GM04504 (cell line): ENCODE measurements around the gene SNX27.
A peak's percentile ranks its signal among the peaks of the same experiment; 100 is the strongest.
"Not testable (repeated sequence)": the region's sequence is repeated elsewhere in the genome, so short reads cannot be mapped to it uniquely, and the experiment has no call there.

ENCODE experiments used
- DNase-seq: peaks from one replicate; pipeline ENCODE4 v3.0.0-alpha.2; 2012; ENCODE audit warnings: low read depth

SNX27 gene

GRCh38 chr1:151639466-151639865 lies 27.6 kb downstream of the SNX27 start:
- peak; percentile 50 for DNase-seq

- DNase-seq, result no peak
Observed at GRCh38 chr1:151641229-151641628, 29.4 kb downstream of the SNX27 start.

GRCh38 chr1:151643085-151643484 lies 31.2 kb downstream of the SNX27 start:
- DNase-seq, result not testable (repeated sequence)

- DNase-seq, result no peak
Observed at GRCh38 chr1:151644001-151644400, 32.2 kb downstream of the SNX27 start.

DNA sequence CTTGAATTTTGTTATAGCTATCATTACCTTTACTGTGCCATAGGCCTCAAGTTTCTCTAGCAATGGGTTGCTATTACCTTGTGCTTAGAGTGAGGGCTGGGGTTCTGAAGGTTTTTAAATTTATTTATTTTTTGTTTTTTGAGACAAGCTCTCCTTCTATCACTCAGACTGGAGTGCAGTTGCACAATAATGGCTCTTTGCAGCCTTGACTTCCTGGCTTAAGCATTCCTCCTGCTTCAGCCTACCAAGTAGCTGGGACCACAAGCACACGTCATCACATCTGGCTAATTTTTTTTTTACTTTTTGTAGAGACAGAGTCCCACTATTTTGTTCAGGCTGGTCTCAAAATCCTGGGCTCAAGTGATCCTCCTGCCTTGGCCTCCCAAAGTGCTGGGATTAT lies 41.5 kb downstream of the SNX27 start:
- DNase-seq, result peak; percentile 24

DNA sequence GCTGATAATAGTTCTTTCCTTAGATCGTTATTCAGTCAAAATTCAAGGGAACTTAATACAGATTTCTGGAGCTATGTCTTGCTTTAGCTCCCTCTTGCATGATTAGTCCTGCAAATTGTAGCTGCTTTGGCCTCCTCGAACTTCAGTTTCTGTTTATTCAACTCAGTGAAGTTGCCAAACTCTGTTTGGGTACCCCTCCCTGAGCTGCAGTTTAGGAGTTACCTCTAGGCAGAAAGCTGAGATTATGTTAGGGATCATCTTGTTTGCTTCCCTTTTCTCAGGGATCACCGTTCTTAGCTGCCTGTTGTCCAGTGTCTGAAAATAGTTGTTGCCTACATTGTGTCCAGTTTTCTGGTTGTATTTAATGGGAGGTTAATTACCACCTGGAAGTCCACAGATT lies 43.5 kb downstream of the SNX27 start:
- DNase-seq, result no peak

- no peak for DNase-seq
Observed at GRCh38 chr1:151661751-151662150, 49.9 kb downstream of the SNX27 start.

GRCh38 chr1:151668090-151668489 lies 56.2 kb downstream of the SNX27 start:
- DNase-seq, result no peak

- DNase-seq, result not testable (repeated sequence)
Observed at GRCh38 chr1:151670036-151670675, 58.3 kb downstream of the SNX27 start.

GRCh38 chr1:151673407-151673806 lies 61.6 kb downstream of the SNX27 start:
- no peak for DNase-seq

DNA sequence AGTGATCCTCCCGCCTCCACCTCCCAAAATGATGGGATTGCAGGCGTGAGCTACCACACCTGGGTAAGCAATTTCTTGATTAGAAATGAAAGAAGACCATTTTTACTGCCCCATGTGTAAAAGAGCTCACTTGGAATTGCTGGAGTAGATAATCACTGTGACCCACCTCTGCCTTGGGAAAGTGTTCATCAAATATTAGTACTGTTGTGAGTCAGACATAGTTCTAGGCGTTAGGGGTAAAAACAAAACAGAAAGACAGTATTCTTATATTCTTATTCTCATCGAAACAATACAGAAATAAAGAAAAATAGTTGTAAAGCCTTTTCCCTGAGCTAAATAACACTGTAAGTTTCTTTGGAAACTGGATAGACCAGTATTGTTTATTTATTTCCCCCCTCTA lies 68.5 kb downstream of the SNX27 start:
- no peak for DNase-seq

- DNase-seq, result peak; percentile 21
Observed at GRCh38 chr1:151680826-151681225, 69.0 kb downstream of the SNX27 start.

- DNase-seq, result no peak
Observed at GRCh38 chr1:151681923-151682322, 70.1 kb downstream of the SNX27 start.

DNA sequence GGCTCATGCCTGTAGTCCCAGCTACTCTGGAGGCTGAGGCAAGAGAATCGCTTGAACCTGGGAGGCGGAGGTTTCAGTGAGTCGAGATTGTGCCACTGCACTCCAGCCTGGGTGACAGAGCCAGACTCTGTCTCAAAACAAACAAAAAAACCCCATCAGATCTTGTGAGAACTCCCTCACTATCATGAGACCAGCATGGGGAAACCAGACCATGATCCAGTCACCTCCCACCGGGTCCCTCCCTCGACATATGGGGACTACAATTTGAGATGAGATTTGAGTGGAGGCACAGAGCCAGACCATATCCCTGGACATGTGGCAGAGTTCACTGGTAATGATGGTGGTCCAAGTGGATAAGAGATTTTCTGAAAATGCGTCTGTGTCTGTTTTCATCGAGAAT lies 71.1 kb downstream of the SNX27 start:
- DNase-seq, result not testable (repeated sequence)

GRCh38 chr1:151684128-151684527 lies 72.3 kb downstream of the SNX27 start:
- no peak for DNase-seq

DNA sequence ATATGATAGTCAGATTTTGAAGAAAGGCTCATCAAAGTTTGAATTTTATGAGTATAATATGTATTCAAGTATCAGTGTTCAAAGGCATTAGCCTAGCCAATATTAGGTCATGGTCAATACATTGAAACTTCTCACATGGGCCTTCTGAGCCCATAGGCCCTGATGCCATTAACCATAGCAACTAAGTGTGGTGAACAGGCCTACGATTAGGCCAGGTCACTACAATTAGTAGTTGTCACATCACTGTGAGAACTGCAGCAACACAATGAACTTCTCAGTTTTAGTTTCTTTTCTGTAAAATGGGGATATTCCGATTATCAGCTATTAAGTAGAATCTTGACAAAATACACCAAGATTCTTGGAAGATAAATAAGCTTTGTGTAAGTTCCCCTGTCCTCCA lies 74.7 kb downstream of the SNX27 start:
- no peak for DNase-seq

- DNase-seq, result no peak
Observed at GRCh38 chr1:151689494-151689893, 77.6 kb downstream of the SNX27 start.

DNA sequence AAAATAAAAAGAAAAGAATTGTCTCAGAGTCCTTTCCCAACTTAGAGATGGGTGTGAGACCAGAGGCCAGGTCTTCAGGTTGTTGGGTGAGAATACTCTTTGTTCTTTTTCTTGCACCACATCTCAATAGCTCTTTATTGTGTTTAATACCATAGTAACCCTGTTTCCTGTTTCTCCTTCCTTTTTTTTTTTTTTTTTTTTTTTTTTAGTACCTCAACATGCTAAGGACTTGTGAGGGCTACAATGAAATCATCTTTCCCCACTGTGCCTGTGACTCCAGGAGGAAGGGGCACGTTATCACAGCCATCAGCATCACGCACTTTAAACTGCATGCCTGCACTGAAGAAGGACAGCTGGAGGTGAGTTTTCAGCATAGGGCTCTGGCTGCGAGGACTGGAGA lies 80.4 kb downstream of the SNX27 start:
- DNase-seq, result no peak

GRCh38 chr1:151693057-151693651 lies 81.3 kb downstream of the SNX27 start:
- DNase-seq, result no peak

DNA sequence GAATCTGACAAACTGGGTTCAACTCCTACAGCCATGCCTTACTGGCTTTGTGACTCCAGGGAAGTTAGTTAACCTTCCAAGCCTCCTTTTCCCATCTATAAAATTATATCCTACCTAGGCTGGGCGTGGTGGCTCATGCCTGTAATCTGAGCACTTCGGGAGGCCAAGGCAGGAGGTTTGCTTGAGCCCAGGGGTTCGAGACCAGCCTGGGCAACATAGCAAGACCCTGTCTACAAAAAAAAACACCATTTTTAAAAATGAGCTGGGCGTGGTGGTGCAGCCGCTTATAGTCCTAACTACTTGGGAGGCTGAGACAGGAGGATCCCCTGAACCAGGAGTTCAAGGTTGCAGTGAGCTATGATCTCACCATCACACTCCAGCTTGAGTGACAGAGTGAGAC lies 89.7 kb downstream of the SNX27 start:
- DNase-seq, result no peak

DNA sequence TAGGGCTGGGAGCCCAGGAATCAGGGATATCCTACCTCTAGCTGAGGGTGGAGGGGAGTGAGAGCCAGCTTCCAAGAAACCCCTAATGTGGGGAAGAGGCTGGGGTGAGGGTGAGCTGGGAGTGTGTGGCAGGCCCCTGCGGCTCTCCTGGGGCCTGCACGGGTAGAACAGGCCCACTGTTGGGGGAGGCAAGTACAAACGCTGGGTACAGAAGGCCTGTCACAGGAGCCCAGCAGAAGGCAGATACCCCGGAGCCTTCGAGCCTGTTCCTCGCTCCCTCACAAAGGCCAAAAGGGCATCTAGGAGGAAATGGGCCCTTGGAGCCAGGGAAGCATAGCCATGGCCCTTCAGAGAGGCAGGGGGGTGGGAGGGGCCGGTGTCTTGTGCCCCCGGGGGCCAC lies 91.1 kb downstream of the SNX27 start:
- no peak for DNase-seq

GRCh38 chr1:151703813-151704212 lies 92.0 kb downstream of the SNX27 start:
- DNase-seq, result no peak

DNA sequence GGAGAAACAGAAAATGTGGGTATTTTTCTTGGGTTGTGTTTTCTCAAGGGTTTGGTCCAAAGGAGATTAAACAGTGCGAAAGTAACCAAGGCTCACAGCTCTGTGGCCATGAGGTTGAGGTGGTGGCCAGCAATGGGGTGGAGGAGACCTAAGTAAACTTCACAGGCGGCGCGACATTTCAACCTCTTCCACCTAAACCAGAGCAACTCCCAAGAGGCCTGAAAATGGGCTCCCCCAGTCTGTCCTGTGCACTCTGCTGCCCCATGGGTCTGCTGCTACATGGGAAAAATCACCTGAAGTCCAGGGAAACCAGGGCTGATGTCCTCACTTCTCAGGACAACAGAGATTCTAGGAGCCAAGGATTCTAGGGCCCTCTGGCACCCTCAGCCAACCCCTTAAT lies 92.4 kb downstream of the SNX27 start:
- no peak for DNase-seq

GRCh38 chr1:151705146-151705545 lies 93.3 kb downstream of the SNX27 start:
- no peak for DNase-seq
